HG03432 (cell line): ENCODE results near the gene PPIAL4G.
A peak's percentile ranks its signal among the peaks of the same experiment; 100 is the strongest.
"Not testable (repeated sequence)": the region's sequence is repeated elsewhere in the genome, so short reads cannot be mapped to it uniquely, and the experiment has no call there.

Source experiments
- ATAC-seq: cut with Tn5 transposase; IDR thresholded peaks from one replicate; pipeline ENCODE4 v1.9.1; 2021; ENCODE audit warnings: mild to moderate bottlenecking, moderate library complexity; ENCODE audit not compliant: unreplicated experiment

Gene PPIAL4G

DNA sequence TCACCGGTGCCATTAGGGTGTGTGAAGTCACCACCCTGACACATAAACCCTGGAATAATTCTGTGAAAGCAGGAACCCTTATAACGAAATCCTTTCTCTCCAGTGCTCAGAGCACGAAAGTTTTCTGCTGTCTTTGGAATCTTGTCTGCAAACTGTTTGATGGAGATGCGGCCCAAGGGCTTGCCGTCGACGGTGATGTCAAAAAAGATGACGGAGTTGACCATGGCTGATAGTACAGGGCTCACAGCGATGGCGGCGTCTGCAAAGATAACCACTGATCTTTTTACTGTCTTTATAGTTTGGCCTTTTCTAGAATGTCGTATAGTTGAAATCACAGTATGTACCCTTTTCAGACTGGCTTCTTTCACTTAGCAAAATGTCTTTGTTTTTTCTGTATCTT, at the start of gene PPIAL4G:
Gene PPIAL4G, minus strand, starts transcription at position 274 of the 400 bp plus-strand sequence. Its CDS starts 50 bp downstream, at position 224.
- not testable (repeated sequence) for ATAC-seq

DNA sequence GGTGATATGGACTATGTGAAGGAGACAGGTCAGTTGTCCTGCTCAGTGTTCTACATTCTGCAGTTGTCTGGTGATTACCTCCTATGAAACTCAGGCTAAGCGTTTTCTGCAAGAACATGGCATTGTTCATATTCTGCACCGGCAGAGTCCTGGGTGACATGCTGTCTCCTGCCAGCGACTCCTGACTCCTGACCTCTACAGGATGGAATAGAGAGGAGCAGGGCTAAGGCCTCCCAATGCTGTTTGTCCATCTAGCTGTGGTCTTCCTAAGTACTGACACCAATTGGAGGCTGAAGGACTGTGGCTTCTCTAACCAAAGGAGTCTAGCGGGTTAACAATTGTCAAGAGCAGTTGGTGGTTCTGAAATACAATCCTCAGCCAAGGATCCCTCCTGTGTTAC, 49.1 kb upstream of the PPIAL4G start:
- not testable (repeated sequence) for ATAC-seq

DNA sequence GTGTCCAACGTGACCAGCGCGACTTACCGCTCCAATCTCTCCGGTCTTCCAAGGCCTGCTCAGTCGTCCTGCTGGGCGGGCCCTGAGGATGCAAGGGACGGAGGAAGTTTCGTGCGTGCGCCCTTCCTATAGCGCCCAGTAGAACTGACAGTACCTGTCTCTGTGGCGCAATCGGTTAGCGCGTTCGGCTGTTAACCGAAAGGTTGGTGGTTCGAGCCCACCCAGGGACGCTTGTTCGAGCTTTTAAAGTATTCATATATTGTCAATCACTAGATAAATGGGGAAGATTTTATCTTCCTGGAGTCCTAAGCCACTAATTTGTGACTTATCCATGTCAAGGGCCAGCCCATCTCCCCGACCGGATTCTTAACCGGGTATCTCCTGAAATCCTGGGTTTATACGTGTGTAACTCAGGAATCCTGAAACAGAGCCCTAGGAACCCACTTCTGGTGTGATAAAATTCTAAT, 46.0 kb upstream of the PPIAL4G start:
- ATAC-seq: not testable (repeated sequence)

DNA sequence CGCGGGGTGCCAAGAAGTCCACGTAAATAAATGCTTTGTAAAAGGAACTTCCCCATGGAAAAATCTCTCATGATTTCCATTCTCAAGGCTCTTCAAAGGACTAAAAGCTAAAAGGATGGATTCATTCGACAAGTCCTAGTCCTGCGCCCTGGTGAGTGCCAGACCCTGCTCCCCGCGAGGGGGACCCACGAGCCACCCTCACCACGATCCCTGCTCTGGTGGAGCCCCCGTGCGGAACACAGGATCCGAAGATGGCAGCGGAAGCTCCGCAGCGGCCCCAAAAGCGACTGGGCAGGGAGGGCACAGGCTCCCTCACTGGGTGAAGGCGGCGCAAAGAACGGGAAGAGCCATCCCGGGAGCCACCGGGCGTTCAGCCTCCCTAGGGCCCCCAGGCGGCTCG, 45.5 kb upstream of the PPIAL4G start:
- not testable (repeated sequence) for ATAC-seq

DNA sequence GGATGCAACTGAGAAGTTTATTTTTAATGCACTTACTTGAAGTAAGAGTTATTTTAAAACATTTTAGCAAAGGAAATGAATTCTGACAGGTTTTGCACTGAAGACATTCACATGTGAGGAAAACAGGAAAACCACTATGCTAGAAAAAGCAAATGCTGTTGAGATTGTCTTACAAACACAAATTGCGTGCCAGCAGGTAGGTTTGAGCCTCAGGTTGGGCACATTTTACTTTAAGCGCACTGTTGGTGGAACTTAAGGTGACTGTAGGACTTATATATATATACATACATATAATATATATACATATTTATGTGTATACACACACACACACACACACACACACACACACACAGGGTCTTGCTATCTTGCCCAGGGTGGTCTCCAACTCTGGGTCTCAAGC, 43.5 kb upstream of the PPIAL4G start:
- ATAC-seq: not testable (repeated sequence)

DNA sequence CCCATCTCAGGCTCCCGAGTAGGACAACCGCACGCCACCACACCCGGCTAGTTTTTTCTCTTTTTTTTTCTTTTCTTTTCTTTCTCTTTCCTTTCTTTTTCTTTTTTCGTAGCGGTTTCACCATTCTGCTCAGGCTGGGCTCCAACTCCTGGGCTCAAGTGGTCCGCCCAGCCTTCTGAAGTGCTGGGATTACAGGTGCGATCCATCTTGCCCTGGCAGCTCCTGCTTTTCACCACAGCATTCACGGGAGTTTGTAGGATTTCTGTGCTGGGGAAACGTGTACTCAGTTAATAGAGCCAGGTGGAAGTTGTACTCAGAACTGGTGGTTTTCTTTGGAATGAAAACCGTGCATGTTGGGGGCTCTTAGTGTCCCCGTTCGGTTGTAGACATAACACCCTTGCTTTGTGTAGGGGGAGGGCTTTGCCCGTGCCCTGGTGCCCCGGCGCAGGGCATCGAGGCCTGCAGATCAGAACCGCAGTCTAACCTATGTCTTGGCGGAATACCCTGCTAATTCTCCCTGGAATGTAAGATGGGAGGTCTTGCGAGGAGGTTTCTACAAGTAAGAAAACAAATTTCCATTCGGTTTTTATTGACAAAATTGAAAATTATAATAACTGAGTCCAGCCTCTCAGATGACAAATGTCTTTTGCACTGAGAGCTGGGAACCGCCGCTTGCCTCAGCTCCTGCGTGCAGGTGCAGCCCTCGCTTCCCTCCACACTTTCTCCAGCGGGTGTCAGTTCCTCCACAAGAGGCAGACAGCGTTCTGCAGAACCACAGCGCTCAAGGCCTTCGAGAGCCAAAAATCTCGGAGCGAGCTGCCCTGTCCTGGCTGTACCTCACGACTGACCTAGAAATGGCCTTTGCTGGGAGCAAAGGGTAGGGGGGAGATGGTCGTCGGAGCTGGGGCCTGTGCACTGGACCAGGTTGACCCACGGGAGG, 40.4 kb upstream of the PPIAL4G start:
- not testable (repeated sequence) for ATAC-seq

DNA sequence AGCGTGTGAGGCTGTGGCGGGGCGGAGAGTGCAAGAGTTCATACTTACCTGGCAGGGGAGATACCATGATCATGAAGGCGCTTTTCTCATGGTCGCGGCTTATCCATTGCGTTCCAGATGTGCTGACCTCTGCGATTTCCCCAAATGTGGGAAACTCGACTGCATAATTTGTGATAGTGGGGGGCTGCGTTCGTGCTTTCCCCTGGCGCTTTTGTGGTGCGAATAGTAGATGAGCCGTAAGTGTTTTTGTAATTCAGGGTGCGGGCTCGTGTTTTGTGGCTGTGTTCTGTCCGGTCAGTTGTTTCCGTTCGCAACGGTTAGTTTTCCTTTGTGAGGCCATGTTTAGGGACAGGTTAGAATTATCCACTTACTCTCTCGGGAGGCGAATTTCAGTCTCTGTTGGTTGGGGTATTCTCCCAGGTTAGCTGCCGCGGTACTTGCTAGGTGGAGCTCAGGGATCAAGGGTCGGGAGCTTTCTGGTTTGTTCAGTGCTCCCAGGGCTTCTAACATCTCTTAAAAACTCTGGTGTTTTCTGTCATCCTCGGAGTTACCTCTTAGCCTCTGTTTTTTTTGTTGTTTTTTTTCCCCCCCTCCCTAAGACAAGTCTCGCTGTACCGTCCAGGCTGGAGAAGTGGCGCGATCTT, 39.6 kb upstream of the PPIAL4G start:
- peak; percentile 91 for ATAC-seq

DNA sequence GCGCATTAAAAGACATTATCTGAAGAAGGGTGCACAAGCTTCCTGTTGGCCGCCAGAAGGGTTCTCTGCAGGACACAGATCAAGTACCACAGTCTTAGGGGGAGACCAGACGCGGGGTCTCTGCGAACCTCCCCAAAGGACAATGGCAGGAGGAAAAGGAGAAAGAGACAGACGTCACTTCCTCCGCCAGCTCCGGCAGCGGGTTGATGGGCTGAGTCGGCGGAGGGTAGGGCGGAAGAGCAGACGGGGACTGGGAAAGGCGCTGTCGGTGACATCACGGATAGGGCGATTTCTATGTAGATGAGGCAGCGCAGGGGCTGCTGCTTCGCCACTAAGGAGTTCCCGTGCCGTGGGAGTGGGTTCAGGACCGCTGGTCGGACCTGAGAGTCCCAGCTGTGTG, 39.0 kb upstream of the PPIAL4G start:
- peak; percentile 61 for ATAC-seq

DNA sequence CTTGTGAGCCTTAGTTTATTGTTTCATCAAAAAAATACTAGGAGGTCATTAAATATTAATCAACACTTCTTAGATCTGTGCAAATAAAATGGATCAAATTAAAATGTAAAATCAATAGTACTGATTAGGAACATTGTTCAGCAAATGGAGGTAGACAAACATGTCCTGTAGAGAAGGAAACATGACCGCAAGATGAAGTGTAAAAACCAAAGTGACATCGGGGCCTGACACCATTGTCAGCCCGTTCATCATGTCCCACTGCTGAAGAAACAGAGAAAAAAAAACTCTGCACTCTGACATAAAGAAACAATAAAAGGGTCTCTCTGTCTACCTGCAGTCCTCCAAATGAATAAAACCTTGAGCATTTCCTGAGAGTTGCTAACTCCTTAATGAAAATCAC, 31.2 kb upstream of the PPIAL4G start:
- not testable (repeated sequence) for ATAC-seq

DNA sequence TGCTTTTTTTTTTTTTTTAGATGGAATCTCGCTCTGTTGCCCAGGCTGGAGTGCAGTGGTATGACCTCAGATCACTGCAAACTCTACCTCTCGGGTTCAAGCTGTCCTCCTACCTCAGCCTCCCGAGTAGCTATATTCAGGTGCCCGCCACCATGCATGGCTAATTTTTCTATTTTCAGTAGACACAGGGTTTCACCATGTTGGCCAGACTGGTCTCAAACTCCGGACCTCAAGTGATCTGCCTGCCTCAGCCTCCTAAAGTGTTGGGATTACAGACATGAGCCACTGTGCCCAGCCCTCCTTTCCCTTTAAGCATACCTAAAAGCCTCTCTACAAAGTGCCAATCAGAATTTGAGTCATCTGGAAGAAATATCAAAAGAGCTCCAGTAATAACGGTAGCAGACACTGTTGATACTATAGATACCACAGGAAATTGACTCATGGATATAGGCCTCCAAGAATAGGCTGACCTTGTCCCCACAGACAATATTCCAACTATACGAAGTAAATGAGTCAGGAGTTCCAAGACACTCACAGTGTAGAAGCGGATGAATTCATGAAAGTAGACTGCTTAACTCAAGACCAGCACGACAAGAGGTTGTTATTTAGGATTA, 29.6 kb upstream of the PPIAL4G start:
- not testable (repeated sequence) for ATAC-seq

DNA sequence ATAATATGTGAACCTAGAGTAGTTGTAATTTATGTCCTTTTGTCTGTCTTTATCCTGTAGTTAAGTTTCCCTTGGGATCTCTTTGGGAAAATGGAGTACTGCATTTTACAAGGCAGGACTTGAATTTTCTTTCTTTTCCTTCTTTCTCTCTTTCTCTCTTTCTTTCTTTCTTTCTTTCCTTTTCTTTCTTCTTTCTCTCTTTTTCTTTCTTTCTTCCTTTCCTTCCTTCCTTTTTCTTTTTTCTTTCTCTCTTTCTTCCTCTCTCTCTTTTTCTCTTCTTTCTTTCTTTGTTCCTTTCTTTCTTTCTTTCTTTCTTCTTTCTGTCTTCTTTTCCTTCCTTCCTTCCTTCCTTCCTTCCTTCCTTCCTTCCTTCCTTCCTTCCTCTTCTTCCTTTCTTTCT, 10.8 kb upstream of the PPIAL4G start:
- not testable (repeated sequence) for ATAC-seq

DNA sequence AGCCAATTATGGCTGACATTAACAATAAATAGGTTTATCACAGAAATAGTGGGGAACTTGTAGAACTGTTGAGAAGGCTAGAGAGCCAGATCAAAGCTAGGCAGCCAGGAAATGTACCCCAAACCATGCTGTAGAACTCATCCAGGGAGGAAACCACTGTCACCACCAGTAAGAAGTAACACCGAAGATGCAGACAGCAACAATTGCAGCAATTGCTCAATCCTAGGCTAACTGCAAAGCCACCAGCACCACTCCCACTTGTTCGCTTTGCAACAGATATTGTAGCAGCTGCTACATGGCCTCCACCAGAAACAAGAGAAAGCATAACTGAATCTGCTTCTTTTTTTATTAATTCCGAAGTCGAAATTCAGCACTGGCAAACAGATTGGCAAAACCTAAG, 2.0 kb downstream of the PPIAL4G start:
- ATAC-seq: not testable (repeated sequence)

DNA sequence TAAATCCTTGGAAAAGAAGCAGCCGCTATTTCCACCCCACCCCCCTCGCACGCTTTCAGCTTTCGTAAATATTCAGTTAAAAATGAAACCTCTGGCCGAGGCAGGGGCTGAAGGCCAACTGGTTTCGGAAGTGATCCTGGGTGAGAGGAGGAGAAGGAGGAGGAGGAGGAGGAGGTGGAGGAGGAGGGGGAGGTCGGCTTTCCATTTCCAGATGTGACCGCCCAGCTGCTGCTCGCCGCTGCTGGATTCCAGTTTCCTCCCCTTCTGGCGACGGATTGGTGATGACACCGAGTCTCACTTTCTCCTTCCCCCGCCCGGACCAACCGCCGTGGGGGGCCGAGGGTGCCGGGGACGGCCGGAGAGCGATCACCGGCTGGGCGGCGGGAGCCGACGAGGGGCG, 23.4 kb downstream of the PPIAL4G start:
- ATAC-seq: not testable (repeated sequence)

DNA sequence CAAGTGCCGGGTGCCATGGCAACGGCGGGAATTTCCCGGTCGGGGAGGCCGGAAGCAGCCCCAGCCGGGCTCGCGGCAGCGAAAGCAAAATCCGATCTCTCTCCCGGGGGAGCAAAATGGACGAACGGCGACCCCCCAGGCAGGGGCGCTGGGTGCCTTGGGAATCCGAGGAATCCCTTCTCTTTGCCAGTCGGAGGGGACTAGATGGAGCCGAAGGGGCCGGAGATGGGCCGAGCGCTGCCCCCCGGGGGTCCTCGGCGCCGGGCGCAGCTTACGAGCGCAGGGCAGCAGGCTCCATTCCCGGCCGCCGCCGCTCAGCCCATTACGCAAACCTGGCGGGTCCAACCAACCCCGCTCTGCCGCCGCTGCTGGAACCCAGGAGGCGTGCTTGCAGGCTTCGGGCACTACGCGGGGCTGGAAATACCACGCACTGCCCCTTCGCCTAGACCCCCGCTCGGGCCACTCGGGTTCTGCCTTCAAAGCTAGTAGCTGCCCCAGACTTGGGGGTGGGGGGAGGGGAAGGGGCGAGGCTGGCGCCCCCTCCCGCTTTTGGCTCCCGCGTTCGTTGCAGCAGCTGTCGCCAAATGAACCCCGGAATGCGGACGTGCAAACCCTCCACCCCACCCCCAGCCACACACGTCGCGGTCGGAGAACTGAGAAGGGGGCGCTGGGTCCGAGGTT, 24.1 kb downstream of the PPIAL4G start:
- ATAC-seq: not testable (repeated sequence)

DNA sequence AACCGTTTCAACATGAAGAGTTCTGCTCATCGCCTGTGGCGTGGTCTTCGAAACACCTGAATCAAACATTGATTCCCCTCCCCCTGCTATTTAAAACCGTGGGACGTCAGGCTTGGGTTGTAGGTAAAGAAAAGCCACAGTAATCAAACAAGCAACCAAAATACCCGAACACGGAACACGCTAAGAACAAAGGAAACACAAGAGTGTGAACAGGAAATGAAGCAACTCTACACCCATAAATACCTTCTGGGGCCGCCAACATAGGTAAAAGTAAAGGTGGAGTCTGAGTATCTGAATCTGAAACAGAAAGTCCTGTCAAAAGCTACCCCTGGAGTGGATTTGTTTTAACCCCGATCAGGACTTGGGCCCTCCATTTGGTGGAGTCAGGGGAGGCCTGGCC, 24.7 kb downstream of the PPIAL4G start:
- not testable (repeated sequence) for ATAC-seq

DNA sequence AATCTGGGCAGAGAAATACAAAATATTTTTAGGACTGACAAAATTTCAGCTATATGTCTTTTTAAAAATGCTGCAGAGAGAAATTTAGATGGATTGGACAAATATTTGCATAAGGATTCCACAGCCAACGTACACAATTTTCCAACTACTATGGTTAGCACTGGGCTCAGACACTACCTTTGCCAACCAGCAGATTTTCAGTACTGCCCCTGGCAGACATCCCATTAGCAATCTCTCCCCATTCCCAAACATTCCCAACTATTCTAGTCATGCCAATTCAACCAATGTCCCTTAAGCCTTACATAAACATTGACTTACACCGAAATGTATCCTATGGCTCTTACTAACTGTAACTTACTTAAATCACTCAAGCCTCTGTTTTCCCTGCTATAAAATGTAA, 30.3 kb downstream of the PPIAL4G start:
- not testable (repeated sequence) for ATAC-seq

DNA sequence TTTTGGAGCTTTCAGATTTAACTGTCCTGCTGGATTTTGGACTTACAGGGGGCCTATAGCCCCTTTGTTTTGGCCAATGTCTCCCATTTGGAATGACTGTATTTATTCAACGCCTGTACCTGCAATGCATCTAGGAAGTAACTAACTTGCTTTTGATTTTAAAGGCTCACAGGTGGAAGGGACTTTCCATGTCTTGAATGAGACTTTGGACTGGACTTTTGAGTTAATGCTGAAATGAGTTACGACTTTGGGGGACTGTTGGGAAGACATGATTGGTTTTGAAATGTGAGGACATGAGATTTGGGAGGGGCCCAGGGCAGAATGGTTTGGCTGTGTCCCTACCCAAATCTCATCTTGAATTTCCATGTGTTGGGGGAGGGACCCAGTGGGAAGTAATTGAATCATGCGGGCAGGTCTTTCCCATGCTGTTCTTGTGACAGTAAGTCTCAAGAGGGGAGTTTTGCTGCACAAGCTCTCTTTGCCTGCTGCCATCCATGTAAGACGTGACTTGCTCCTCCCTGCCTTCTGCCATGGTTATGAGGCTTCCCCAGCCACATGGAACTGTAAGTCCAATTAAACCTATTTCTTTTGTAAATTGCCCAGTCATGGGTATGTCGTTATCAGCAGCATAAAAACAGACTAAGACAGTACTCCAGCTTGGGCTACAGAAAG, 43.3 kb downstream of the PPIAL4G start:
- ATAC-seq: not testable (repeated sequence)

DNA sequence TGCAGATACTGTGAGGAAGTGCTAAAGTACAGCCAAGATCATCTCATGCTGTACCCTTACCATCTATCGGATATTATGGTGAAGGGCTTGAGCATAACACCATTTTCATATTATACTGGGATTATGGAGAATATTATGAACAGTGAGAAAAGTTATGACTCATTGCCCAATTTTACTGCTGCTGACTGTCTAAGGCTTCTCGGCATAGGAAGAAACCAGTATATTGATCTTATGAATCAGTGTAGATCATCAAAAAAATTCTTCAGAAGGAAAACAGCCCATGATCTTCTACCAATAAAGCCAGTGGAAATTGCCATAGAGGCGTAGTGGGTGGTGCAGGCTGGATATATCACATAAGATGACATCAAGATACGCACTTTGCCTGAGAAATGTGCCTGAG, 47.7 kb downstream of the PPIAL4G start:
- no peak for ATAC-seq

DNA sequence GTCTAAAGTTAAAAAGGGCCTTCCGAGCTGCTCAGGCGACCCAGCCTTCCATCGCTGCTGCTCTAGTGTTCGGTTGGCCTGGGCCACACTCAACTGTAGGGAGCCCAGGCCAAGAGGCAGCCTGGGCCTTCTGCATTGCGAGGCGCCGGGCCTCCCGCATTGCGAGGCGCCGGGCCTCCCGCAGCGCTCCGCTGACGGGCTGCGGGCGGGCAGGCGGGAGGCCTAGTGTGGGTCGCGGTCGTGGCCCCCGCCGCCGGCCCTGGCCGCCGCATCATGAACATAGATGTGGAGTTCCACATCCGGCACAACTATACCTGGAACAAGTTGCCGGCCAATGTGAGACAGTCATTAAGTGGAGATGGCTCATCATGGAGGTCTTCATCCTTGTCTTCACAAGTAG, 48.3 kb downstream of the PPIAL4G start:
- no peak for ATAC-seq

DNA sequence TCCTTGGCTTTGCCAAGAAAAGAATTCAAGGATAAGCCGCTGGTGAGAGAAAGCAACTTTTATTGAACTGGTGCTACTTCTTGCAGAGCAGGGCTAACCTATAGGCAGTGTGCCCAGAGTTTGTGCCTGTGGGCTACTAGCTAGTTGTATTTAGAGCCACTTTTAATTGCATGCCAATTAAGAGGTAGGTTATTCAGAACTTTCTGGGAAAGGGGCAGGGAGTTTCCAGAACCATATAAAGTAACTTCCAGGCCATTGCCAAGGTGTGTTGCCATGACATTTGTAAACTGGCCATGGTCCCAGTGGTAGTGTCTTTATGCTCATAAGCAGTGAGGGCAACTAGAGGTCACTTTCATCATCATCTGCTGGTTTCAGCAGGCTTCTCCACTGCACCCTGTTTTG, 50.2 kb downstream of the PPIAL4G start:
- ATAC-seq: not testable (repeated sequence)
